Spleen (tissue), 11 donors: Measurements from ENCODE around the gene HIGD2A. TPM values are rescaled to one million over a fixed set of nuclear protein-coding genes. Genes with fewer than 3 reads are reported as not detected.

Source experiments
- DNase-seq: peaks from one replicate; pipeline ENCODE4 v3.0.0-alpha.2; 2020
- H3K27ac ChIP-seq, 8 donors: fragments of 200-600 bp; sonication (generic) in 7 of 8; 1 replicate in 4 of 8; 2 replicates in 4 of 8; pipeline versions ENCODE4 v1.5.0 to v1.8.0; 2016 to 2021; ENCODE audit warnings: inconsistent platforms in 4 of 8, mild to moderate bottlenecking in 4 of 8, moderate library complexity in 1 of 8
- H3K27me3 ChIP-seq, 7 donors: fragments of 200-600 bp; sonication (generic) in 6 of 7; replicated peaks in 1 of 7; 1 replicate in 4 of 7; 2 replicates in 3 of 7; pipeline versions ENCODE4 v1.5.0 to v1.8.0; 2016 to 2021; ENCODE audit warnings: inconsistent platforms in 3 of 7, mild to moderate bottlenecking in 1 of 7
- H3K36me3 ChIP-seq, 6 donors: fragments of 200-600 bp; sonication (generic) in 5 of 6; 1 replicate in 4 of 6; 2 replicates in 2 of 6; pipeline versions ENCODE4 v1.5.0 to v1.8.0; 2016 to 2021; ENCODE audit warnings: inconsistent platforms in 2 of 6
- H3K4me1 ChIP-seq, 6 donors: fragments of 200-600 bp; sonication (generic) in 5 of 6; 1 replicate in 3 of 6; 2 replicates in 3 of 6; pipeline versions ENCODE4 v1.5.0 to v1.8.0; 2016 to 2021; ENCODE audit warnings: inconsistent platforms in 3 of 6
- H3K4me3 ChIP-seq, 8 donors: fragments of 200-600 bp; sonication (generic) in 7 of 8; 1 replicate in 4 of 8; 2 replicates in 4 of 8; pipeline versions ENCODE4 v1.5.0 to v1.8.0; 2016 to 2021; ENCODE audit warnings: inconsistent platforms in 4 of 8, mild to moderate bottlenecking in 4 of 8, moderate library complexity in 2 of 8
- H3K9me3 ChIP-seq, 8 donors: fragments of 200-600 bp; sonication (generic) in 7 of 8; 1 replicate in 4 of 8; 2 replicates in 4 of 8; pipeline versions ENCODE4 v1.5.0 to v1.8.0; 2016 to 2021; ENCODE audit warnings: inconsistent platforms in 4 of 8
- CTCF ChIP-seq, 11 experiments: fragments of 200-600 bp in 7 of 11; fragments of 450-650 bp in 4 of 11; sonication (generic) in 4 of 11; IDR thresholded peaks in 8 of 11; conservative IDR thresholded peaks in 3 of 11; 1 replicate in 7 of 11; 2 replicates in 4 of 11; pipeline versions ENCODE4 v1.4.0 to v1.8.0; 2016 to 2021; ENCODE audit warnings: antibody characterized with exemption in 11 of 11, inconsistent platforms in 4 of 11, mild to moderate bottlenecking in 1 of 11
- POLR2A ChIP-seq, 3 donors: fragments of 450-650 bp; IDR thresholded peaks; one replicate each; pipeline ENCODE4 v1.5.1; 2017; ENCODE audit warnings: antibody characterized with exemption in 3 of 3, mild to moderate bottlenecking in 1 of 3
- POLR2AphosphoS5 ChIP-seq, 3 donors: sonication (generic); formaldehyde crosslinking; IDR thresholded peaks; one replicate each; pipeline ENCODE4 v1.5.1; 2017; ENCODE audit warnings: antibody characterized with exemption in 3 of 3
- WGBS, 5 donors: extraction: QIAGEN DNeasy Blood & Tissue Kit in 3 of 5; methylation state at CpG; one replicate each; pipeline versions ENCODE4 v1.1.5 to v1.1.7; 2013 to 2018; 5-methylcytosine and 5-hydroxymethylcytosine counted together
- intact Hi-C: fragments of 100-400 bp; cut with DNase I; formaldehyde crosslinking; loops from one replicate; pipeline ENCODE4 v1.15.0; 2023; ENCODE audit warnings: low total_unique reads
- polyA plus RNA-seq, 3 donors: library from polyadenylated mRNA; stranded (reverse); fragments of 200-250 nt; gene quantifications; one replicate each; pipeline ENCODE4 v1.2.1, GENCODE V29; 2013
- total RNA-seq, 7 donors: library from RNA; depleted of rRNA in 3 of 7; stranded (reverse); fragments of >200 nt in 3 of 7; fragmentation: NEBNext Ultra II Directional in 4 of 7; extraction: Animal tissue kit (Norgen Biotek cat#: 25700) in 4 of 7; gene quantifications; one replicate each; pipeline versions ENCODE4 v1.1.0 to v1.2.1, GENCODE V29; 2016 to 2021
- donor health status: healthy with polysubstance abuse.
- donor health status: DM: no; HTN: no; CAD: no; lungs with moderate emphysema.
- donor health status: DM: no; HTN: no; CAD: no.
- donor health status: Bipolar disorder and iron deficiency.
- donor health status: healthy.
- donor health status: DM: no; HTN: no; CAD: no.
- donor health status: DM: yes; HTN: yes; CAD: no.

The HIGD2A gene
- total and polyA plus RNA-seq, 10 donors: 89.3 to 276 (median 169) TPM

GRCh38 chr5:176369934-176370711 lies 18.4 kb upstream of the HIGD2A start:
- Histone ChIP-seq H3K27me3 (peaks cover 0 to 13% (median 0%) of the 10 kb centered on the region in 7 donors), H3K4me1 (peaks cover 2 to 33% (median 12%) of the 10 kb centered on the region in 6 donors), H3K4me3 (no peak overlapping the region), H3K9me3 (no peaks in the 10 kb centered on the region), H3K27ac (no peak overlapping the region), H3K36me3 (peaks cover 0 to 42% (median 0%) of the 10 kb centered on the region in 6 donors)
- intact Hi-C loops: no loop called here
- 84 to 96% (median 88%) methylated on average over 8 of the region's 8 CpGs for WGBS, 5 donors
- TF ChIP-seq POLR2AphosphoS5 (IDR thresholded peaks at IDR 0.05) (no peak), CTCF (IDR thresholded peaks at IDR 0.05 in 8 of 11, conservative IDR thresholded peaks at IDR 0.05 in 3 of 11) (no peak), POLR2A (IDR thresholded peaks at IDR 0.05) (no peak)
- DNase-seq: no peak

DNA sequence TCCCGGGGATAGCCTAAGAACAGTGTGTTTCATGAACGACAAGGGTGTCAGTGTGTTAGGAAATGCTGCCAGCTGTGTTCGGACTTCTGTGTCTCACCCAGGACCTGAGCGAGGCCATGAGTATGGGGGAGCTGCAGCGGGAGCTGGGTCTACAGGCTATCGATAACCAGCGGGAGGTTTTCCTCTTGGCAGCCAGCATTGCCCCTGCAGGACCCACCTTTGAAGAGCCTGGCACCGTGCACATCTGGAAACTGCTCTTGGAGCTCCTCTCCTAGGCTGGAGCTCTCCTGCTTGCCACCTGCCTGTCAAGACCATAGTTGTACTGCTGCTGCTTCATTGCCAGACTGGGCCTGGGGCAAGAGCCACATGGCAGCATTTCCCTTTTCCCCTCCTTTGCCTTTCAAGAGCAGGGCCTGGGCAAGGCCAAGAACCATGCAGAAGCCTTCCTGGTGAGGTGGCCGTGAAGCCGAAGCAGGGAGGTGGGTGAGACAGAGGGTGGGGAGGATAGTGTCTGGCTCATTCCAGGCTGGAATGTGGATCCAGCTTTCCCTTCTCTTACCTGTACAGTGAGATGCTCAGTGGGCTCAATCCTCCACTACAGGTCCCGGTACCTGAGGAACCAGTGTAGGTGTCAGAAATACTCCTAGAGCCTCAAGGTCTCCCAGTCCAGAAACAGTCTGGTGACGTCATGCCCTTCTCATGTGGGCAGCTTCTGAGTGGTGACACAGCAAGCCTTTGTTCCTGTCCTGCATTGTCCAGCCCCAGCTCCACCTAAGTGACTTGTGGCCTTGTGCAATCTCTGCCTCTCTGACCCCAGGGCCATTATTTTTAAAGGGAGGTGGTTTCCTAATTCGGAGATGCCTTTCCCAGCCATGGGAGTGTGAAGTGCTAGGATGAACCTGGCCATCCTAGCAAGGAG lies 16.7 kb upstream of the HIGD2A start:
- peaks cover 0 to 42% (median 0%) of the 10 kb centered on the region in 6 donors for H3K36me3 ChIP-seq
- no peak for TF ChIP-seq POLR2A (IDR thresholded peaks at IDR 0.05)
- no peak for TF ChIP-seq POLR2AphosphoS5 (IDR thresholded peaks at IDR 0.05)
- no peak for TF ChIP-seq CTCF (IDR thresholded peaks at IDR 0.05 in 8 of 11, conservative IDR thresholded peaks at IDR 0.05 in 3 of 11)
- WGBS, 5 donors: 84 to 94% (median 91%) methylated on average over 10 to 13 of the region's 13 CpGs

DNA sequence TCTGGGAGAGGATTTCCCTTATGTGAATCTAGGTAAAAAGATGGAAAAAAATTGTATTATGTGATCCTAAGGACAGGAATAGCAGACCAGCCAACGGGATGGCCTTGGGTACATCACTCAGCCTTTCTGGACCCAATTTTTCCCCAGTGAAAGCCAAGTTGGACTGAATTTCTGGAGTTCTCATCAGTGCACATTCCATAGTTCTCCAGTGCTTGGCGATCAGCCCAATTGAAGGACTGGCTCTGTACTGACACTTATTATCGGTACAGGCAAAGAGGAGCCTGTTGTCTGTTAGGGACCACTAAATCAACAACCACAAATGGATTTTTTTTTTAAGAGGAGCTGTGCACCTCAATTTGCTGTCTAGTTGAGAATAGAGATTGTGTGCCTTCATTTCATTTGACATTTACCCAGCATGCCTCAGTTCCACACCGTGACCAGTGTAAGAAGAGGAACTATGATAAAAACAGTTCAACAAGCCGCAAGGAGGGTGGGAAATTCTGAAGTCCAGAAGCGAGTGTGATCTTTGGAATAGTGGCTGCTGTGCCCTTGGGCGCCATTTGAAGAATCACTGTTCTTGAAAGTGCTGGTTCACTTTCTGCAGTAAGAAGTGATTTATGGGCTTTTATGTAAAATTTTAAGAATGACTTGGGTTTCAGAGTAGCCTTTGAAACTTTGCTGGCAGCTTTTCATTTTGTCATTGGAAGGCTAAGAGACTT lies 15.3 kb upstream of the HIGD2A start:
- WGBS, 5 donors: 57 to 70% (median 69%) methylated on average over 7 of the region's 7 CpGs
- peak overlapping the region in 2 of 8 donors; percentile 4 to 9 for H3K27ac ChIP-seq
- TF ChIP-seq CTCF (IDR thresholded peaks at IDR 0.05 in 8 of 11, conservative IDR thresholded peaks at IDR 0.05 in 3 of 11): no peak
- TF ChIP-seq POLR2AphosphoS5 (IDR thresholded peaks at IDR 0.05): no peak
- no peak for TF ChIP-seq POLR2A (IDR thresholded peaks at IDR 0.05)
- intact Hi-C loops: no loop called here
- H3K27me3 ChIP-seq: no peaks in the 10 kb centered on the region
- H3K36me3 ChIP-seq: peaks cover 0 to 34% (median 0%) of the 10 kb centered on the region in 6 donors
- peaks cover 0 to 17% (median 0%) of the 10 kb centered on the region in 6 donors for H3K4me1 ChIP-seq
- DNase-seq: no peak
- H3K9me3 ChIP-seq: no peaks in the 10 kb centered on the region
- no peak overlapping the region for H3K4me3 ChIP-seq

More for the DNA sequence above, 16.7 kb upstream of the HIGD2A start:
- no peak overlapping the region for H3K4me3 ChIP-seq
- intact Hi-C loops: no loop called here
- H3K27me3 ChIP-seq: no peaks in the 10 kb centered on the region
- peak overlapping the region in 2 of 8 donors; percentile 9 to 15 for H3K27ac ChIP-seq
- no peak for DNase-seq
- no peaks in the 10 kb centered on the region for H3K9me3 ChIP-seq
- peaks cover 0 to 17% (median 0%) of the 10 kb centered on the region in 6 donors for H3K4me1 ChIP-seq
